Esophagus muscularis mucosa (tissue), 4 donors: ENCODE measurements around the gene GLUD1.
"Not testable (repeated sequence)": the region's sequence is repeated elsewhere in the genome, so short reads cannot be mapped to it uniquely, and the experiment has no call there.

Source experiments
- EP300 ChIP-seq: sonication (generic); formaldehyde crosslinking; IDR thresholded peaks from one replicate; pipeline ENCODE4 v1.6.1; 2017; ENCODE audit warnings: antibody characterized with exemption
- POLR2A ChIP-seq: fragments of 450-650 bp; IDR thresholded peaks from one replicate; pipeline ENCODE4 v1.6.1; 2017; ENCODE audit warnings: antibody characterized with exemption, moderate library complexity, mild to moderate bottlenecking, low read depth
- TF ChIP-seq, protein P1 (sequence below), 3 experiments: fragments of 200-600 bp in 2 of 3; fragments of 450-650 bp in 1 of 3; sonication (generic) in 2 of 3; IDR thresholded peaks; one replicate each; pipeline ENCODE4 v1.5.1; 2017 to 2019; ENCODE audit warnings: antibody characterized with exemption in 3 of 3, mild to moderate bottlenecking in 2 of 3, moderate library complexity in 1 of 3

DNA sequence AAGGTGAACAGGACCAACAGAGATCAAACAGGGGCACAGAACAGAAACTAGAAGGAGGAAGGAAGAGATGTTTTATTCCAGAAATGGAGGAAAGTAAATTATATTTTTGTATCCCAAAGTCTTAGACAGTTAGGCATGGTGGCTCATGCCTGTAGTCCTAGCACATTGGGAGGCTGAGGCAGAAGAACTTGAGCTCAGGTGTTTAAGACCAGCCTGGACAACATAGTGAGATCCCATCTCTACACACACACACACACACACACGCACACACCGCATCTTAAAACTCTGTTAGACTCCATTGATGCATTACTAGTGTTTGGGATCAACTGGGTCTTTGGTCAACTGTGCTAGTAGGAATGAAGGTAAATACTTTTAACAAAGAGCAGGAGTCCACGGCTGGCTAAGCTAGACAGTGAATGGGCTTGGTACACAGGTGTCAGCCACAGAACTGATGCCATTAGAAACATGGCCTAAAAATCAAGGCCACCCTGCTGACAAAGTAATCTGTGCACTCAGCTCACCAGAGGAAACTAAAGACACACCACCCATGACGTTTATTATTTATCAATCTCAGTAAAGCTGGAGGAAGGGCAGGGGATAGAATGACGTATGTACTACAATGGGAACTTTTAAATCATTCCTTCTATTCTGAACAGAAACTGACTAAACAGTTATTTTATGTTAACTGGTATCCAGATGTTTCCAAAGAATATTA is 10.9 kb downstream of the GLUD1 start:
- TF ChIP-seq, protein P1, sequence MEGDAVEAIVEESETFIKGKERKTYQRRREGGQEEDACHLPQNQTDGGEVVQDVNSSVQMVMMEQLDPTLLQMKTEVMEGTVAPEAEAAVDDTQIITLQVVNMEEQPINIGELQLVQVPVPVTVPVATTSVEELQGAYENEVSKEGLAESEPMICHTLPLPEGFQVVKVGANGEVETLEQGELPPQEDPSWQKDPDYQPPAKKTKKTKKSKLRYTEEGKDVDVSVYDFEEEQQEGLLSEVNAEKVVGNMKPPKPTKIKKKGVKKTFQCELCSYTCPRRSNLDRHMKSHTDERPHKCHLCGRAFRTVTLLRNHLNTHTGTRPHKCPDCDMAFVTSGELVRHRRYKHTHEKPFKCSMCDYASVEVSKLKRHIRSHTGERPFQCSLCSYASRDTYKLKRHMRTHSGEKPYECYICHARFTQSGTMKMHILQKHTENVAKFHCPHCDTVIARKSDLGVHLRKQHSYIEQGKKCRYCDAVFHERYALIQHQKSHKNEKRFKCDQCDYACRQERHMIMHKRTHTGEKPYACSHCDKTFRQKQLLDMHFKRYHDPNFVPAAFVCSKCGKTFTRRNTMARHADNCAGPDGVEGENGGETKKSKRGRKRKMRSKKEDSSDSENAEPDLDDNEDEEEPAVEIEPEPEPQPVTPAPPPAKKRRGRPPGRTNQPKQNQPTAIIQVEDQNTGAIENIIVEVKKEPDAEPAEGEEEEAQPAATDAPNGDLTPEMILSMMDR (IDR thresholded peaks at IDR 0.05), result not testable (repeated sequence)
- TF ChIP-seq POLR2A, EP300: not testable (repeated sequence)
